AG04449 (cell line): Measurements from ENCODE around the gene CACNA1A.
A peak's percentile ranks its signal among the peaks of the same experiment; 100 is the strongest.

ENCODE experiments used
- CTCF ChIA-PET: fragments of 350-600 bp; formaldehyde crosslinking; extraction: SDS; loops from one replicate; lab custom pipeline; 2021; ENCODE audit warnings: antibody characterized with exemption; lab: Yijun Ruan, JAX
- POLR2A ChIA-PET: fragments of 400-600, 350-600 bp; formaldehyde crosslinking; extraction: SDS; loops from one replicate; lab custom pipeline; 2020; ENCODE audit warnings: antibody characterized with exemption, inconsistent platforms; lab: Yijun Ruan, JAX
- DNase-seq: peaks from one replicate; pipeline ENCODE4 v3.0.0-alpha.2; 2010; ENCODE audit warnings: low read depth, low spot score
- H3K4me3 ChIP-seq: 2 replicates; pipeline ENCODE4 v1.5.1; 2011; ENCODE audit warnings: low read depth, mild to moderate bottlenecking, control low read depth, low read length
- TF ChIP-seq, protein P1 (sequence below): IDR thresholded peaks from one replicate; pipeline ENCODE4 v1.5.1; 2011; ENCODE audit warnings: mild to moderate bottlenecking, moderate library complexity, low read length, control low read depth, inconsistent platforms; ENCODE audit not compliant: insufficient read depth; ENCODE audit errors: missing control alignments

CACNA1A gene

DNA sequence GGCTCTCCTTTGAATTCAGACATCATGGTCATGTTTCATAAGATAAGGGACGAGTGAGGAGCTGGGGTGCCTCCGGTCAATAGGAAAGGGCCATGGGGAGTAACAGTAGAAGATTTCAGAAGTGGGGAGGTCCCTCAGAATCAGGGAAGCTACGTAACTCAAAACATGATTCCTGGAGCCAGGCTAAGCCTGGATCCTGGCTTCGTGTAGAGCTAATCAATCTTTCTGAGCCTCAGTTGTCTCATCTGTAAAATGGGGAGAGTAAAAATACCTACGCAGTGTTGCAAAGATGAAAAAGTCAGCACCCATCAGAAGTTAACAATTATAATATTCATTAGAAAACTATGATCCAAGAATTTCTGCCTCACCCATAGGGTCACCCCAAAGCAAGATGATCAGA, 106.5 kb downstream of the CACNA1A start:
- no peak overlapping the region for H3K4me3 ChIP-seq
- TF ChIP-seq, protein P1, sequence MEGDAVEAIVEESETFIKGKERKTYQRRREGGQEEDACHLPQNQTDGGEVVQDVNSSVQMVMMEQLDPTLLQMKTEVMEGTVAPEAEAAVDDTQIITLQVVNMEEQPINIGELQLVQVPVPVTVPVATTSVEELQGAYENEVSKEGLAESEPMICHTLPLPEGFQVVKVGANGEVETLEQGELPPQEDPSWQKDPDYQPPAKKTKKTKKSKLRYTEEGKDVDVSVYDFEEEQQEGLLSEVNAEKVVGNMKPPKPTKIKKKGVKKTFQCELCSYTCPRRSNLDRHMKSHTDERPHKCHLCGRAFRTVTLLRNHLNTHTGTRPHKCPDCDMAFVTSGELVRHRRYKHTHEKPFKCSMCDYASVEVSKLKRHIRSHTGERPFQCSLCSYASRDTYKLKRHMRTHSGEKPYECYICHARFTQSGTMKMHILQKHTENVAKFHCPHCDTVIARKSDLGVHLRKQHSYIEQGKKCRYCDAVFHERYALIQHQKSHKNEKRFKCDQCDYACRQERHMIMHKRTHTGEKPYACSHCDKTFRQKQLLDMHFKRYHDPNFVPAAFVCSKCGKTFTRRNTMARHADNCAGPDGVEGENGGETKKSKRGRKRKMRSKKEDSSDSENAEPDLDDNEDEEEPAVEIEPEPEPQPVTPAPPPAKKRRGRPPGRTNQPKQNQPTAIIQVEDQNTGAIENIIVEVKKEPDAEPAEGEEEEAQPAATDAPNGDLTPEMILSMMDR = no peak
- ChIA-PET POLR2A (no interaction called here), CTCF (interaction anchor here (2.8 to 4.3 kb wide), 2 partner anchors 29 to 121 kb away, joined by 13 to 27 read pairs; no protein-coding TSS in a partner anchor)
- DNase-seq = no peak

- ChIA-PET POLR2A (interaction anchor here (0.6 kb wide), 1 partner anchor 269 kb away, joined by 4 read pairs; no protein-coding TSS in a partner anchor), CTCF (interaction anchor here (2.8 to 4.3 kb wide), 2 partner anchors 29 to 120 kb away, joined by 13 to 27 read pairs; no protein-coding TSS in a partner anchor)
- peak; percentile 53 for DNase-seq
- TF ChIP-seq, protein P1 = no peak
- H3K4me3 ChIP-seq = peak overlapping the region; percentile 18; the same call in 1 of the 2 replicates
Observed at GRCh38 chr19:13398780-13399726, 107.2 kb downstream of the CACNA1A start.

GRCh38 chr19:13398182-13398581, 108.1 kb downstream of the CACNA1A start:
- CTCF ChIA-PET = interaction anchor here (2.8 to 4.3 kb wide), 2 partner anchors 30 to 119 kb away, joined by 13 to 27 read pairs; no protein-coding TSS in a partner anchor
- TF ChIP-seq, protein P1 = no peak
- H3K4me3 ChIP-seq = peak overlapping the region; percentile 18; the same call in 1 of the 2 replicates
- DNase-seq = no peak
- POLR2A ChIA-PET = no interaction called here

- no peak for DNase-seq
- TF ChIP-seq, protein P1 = no peak
- ChIA-PET CTCF (interaction anchor here (1.0 to 4.3 kb wide), 4 partner anchors 21 to 432 kb away, joined by 3 to 27 read pairs (median 8); no protein-coding TSS in a partner anchor), POLR2A (interaction anchor here (0.6 kb wide), 1 partner anchor 341 kb away, joined by 3 read pairs; no protein-coding TSS in a partner anchor)
- no peak overlapping the region for H3K4me3 ChIP-seq
Observed at GRCh38 chr19:13396250-13397080, 109.8 kb downstream of the CACNA1A start.

DNA sequence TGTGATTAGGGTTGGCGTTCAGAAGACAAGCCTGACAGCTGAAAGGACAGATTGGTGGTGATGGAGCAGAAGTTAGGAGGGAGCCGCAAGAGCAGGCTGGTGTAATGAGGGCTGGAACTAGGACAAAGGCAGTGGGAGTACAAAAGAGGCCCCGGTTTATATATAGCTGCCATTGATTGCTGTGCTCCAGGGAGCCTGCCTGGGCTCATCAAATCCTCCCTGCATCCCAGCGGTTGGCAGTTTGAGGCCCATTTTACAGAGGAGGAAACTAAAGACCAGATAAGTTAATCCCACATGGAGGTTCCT, 123.7 kb downstream of the CACNA1A start:
- ChIA-PET POLR2A (no interaction called here), CTCF (no interaction called here)
- H3K4me3 ChIP-seq = no peak overlapping the region
- TF ChIP-seq, protein P1 = no peak
- no peak for DNase-seq
